Immature natural killer cell (primary cell): ENCODE data around the gene CADM4. TPM values are rescaled to one million over a fixed set of nuclear protein-coding genes. Genes with fewer than 3 reads are reported as not detected.
A peak's percentile ranks its signal among the peaks of the same experiment; 100 is the strongest.
"Not testable (repeated sequence)": the region's sequence is repeated elsewhere in the genome, so short reads cannot be mapped to it uniquely, and the experiment has no call there.

Experiments used
- DNase-seq, 3 donors: peaks; one replicate each; pipeline ENCODE4 v3.0.0; 2022; ENCODE audit warnings: mixed read lengths in 1 of 3
- H3K27ac Mint-ChIP-seq, 6 donors: one replicate each; pipeline ENCODE4 v1.8.0; 2020; ENCODE audit warnings: mixed read lengths in 6 of 6, mild to moderate bottlenecking in 5 of 6, inconsistent platforms in 4 of 6, moderate library complexity in 3 of 6
- H3K27me3 Mint-ChIP-seq, 3 donors: one replicate each; pipeline ENCODE4 v1.8.0; 2020 to 2021; ENCODE audit warnings: low read depth in 3 of 3, mild to moderate bottlenecking in 3 of 3, mixed read lengths in 3 of 3, moderate library complexity in 3 of 3, inconsistent platforms in 1 of 3
- H3K36me3 Mint-ChIP-seq, 3 donors: one replicate each; pipeline ENCODE4 v1.8.0; 2020; ENCODE audit warnings: mixed read lengths in 3 of 3, inconsistent platforms in 2 of 3, mild to moderate bottlenecking in 2 of 3
- H3K4me1 Mint-ChIP-seq, 2 donors: one replicate each; pipeline ENCODE4 v1.8.0; 2020; ENCODE audit warnings: inconsistent platforms in 2 of 2, mild to moderate bottlenecking in 2 of 2, mixed read lengths in 2 of 2, moderate library complexity in 1 of 2
- H3K4me3 Mint-ChIP-seq, 5 donors: one replicate each; pipeline ENCODE4 v1.8.0; 2020; ENCODE audit warnings: mild to moderate bottlenecking in 5 of 5, mixed read lengths in 5 of 5, inconsistent platforms in 3 of 5, moderate library complexity in 3 of 5
- H3K9me3 Mint-ChIP-seq, 6 donors: one replicate each; pipeline ENCODE4 v1.8.0; 2020; ENCODE audit warnings: mild to moderate bottlenecking in 6 of 6, mixed read lengths in 6 of 6, inconsistent platforms in 4 of 6, moderate library complexity in 3 of 6
- polyA plus RNA-seq, 3 donors: library from polyadenylated mRNA; unstranded; fragments of 300-500 nt; fragmentation: Illumina TruSeq; gene quantifications; one replicate each; pipeline ENCODE4 v1.2.3, GENCODE V29; 2021

Gene CADM4
- polyA plus RNA-seq, 3 donors from 2014 or later = 0.10 TPM; not detected in 2

GRCh38 chr19:43591904-43592772 is 47.5 kb downstream of the CADM4 start:
- Mint-ChIP-seq H3K4me1 (peaks cover 31 to 40% of the 10 kb centered on the region in 2 donors), H3K27me3 (peaks cover 9 to 16% (median 11%) of the 10 kb centered on the region in 3 donors), H3K27ac (no peak overlapping the region), H3K9me3 (no peaks in the 10 kb centered on the region), H3K4me3 (no peak overlapping the region), H3K36me3 (peaks cover 0 to 13% (median 0%) of the 10 kb centered on the region in 3 donors)
- DNase-seq = no peak

GRCh38 chr19:43589678-43590077 is 50.0 kb downstream of the CADM4 start:
- peaks cover 0 to 19% (median 4%) of the 10 kb centered on the region in 3 donors for H3K36me3 Mint-ChIP-seq
- H3K27ac Mint-ChIP-seq = peak overlapping the region in 5 of 6 donors; percentile 14 to 81 (median 74)
- no peak for DNase-seq

GRCh38 chr19:43589277-43589676 is 50.4 kb downstream of the CADM4 start:
- H3K27me3 Mint-ChIP-seq = peaks cover 0 to 5% (median 4%) of the 10 kb centered on the region in 3 donors
- no peak overlapping the region for H3K4me3 Mint-ChIP-seq
- no peaks in the 10 kb centered on the region for H3K9me3 Mint-ChIP-seq
- H3K4me1 Mint-ChIP-seq = peaks cover 12 to 21% of the 10 kb centered on the region in 2 donors
- peaks cover 0 to 19% (median 4%) of the 10 kb centered on the region in 3 donors for H3K36me3 Mint-ChIP-seq
- peak overlapping the region in 4 of 6 donors; percentile 14 to 76 (median 59) for H3K27ac Mint-ChIP-seq
- DNase-seq = no peak

More at GRCh38 chr19:43589678-43590077, 50.0 kb downstream of the CADM4 start:
- peaks cover 13 to 18% of the 10 kb centered on the region in 2 donors for H3K4me1 Mint-ChIP-seq
- peaks cover 0 to 5% (median 4%) of the 10 kb centered on the region in 3 donors for H3K27me3 Mint-ChIP-seq
- H3K4me3 Mint-ChIP-seq = no peak overlapping the region
- no peaks in the 10 kb centered on the region for H3K9me3 Mint-ChIP-seq

- not testable (repeated sequence) for DNase-seq, H3K27ac Mint-ChIP-seq, H3K9me3 Mint-ChIP-seq, H3K4me3 Mint-ChIP-seq, H3K27me3 Mint-ChIP-seq
- Mint-ChIP-seq H3K4me1 (peaks cover 10 to 14% of the 10 kb centered on the region in 2 donors), H3K36me3 (peaks cover 0 to 12% (median 4%) of the 10 kb centered on the region in 3 donors)
Measured at GRCh38 chr19:43587029-43587428, 52.6 kb downstream of the CADM4 start.

- H3K4me3 Mint-ChIP-seq = no peak overlapping the region
- peaks cover 10 to 14% of the 10 kb centered on the region in 2 donors for H3K4me1 Mint-ChIP-seq
- no peak for DNase-seq
- peaks cover 0 to 12% (median 4%) of the 10 kb centered on the region in 3 donors for H3K36me3 Mint-ChIP-seq
- H3K27me3 Mint-ChIP-seq = peaks cover 0 to 4% (median 0%) of the 10 kb centered on the region in 3 donors
- no peaks in the 10 kb centered on the region for H3K9me3 Mint-ChIP-seq
- peak overlapping the region in 2 of 6 donors; percentile 4 to 9 for H3K27ac Mint-ChIP-seq
Measured at GRCh38 chr19:43586346-43586745, 53.3 kb downstream of the CADM4 start.

GRCh38 chr19:43584484-43584883 is 55.2 kb downstream of the CADM4 start:
- DNase-seq = no peak
- H3K27ac Mint-ChIP-seq = peak overlapping the region; percentile 60 to 93 (median 78)
- H3K36me3 Mint-ChIP-seq = peaks cover 0 to 5% (median 4%) of the 10 kb centered on the region in 3 donors
- H3K27me3 Mint-ChIP-seq = peaks cover 0 to 4% (median 4%) of the 10 kb centered on the region in 3 donors
- no peaks in the 10 kb centered on the region for H3K9me3 Mint-ChIP-seq
- no peak overlapping the region for H3K4me3 Mint-ChIP-seq
- peaks cover 13 to 14% of the 10 kb centered on the region in 2 donors for H3K4me1 Mint-ChIP-seq

GRCh38 chr19:43582495-43582894 is 57.2 kb downstream of the CADM4 start:
- Mint-ChIP-seq H3K4me3 (no peak overlapping the region), H3K27me3 (peaks cover 2 to 9% (median 6%) of the 10 kb centered on the region in 3 donors), H3K27ac (peak overlapping the region in 2 of 6 donors; percentile 31 to 32), H3K4me1 (peaks cover 13 to 17% of the 10 kb centered on the region in 2 donors), H3K9me3 (no peaks in the 10 kb centered on the region), H3K36me3 (peaks cover 0 to 5% (median 4%) of the 10 kb centered on the region in 3 donors)
- DNase-seq = no peak

GRCh38 chr19:43581467-43581866 is 58.2 kb downstream of the CADM4 start:
- peaks cover 2 to 9% (median 8%) of the 10 kb centered on the region in 3 donors for H3K27me3 Mint-ChIP-seq
- peaks cover 16 to 20% of the 10 kb centered on the region in 2 donors for H3K4me1 Mint-ChIP-seq
- peak overlapping the region in 1 of 5 donors; percentile 45 for H3K4me3 Mint-ChIP-seq
- H3K9me3 Mint-ChIP-seq = no peaks in the 10 kb centered on the region
- no peak for DNase-seq
- peak overlapping the region in 2 of 6 donors; percentile 31 to 60 for H3K27ac Mint-ChIP-seq
- peaks cover 0 to 5% (median 4%) of the 10 kb centered on the region in 3 donors for H3K36me3 Mint-ChIP-seq

- H3K27me3 Mint-ChIP-seq = peaks cover 9 to 13% (median 13%) of the 10 kb centered on the region in 3 donors
- no peaks in the 10 kb centered on the region for H3K36me3 Mint-ChIP-seq
- H3K9me3 Mint-ChIP-seq = no peaks in the 10 kb centered on the region
- H3K4me3 Mint-ChIP-seq = peak overlapping the region in 4 of 5 donors; percentile 12 to 74 (median 42)
- peak overlapping the region in 4 of 6 donors; percentile 17 to 89 (median 50) for H3K27ac Mint-ChIP-seq
- no peak for DNase-seq
- peaks cover 30 to 33% of the 10 kb centered on the region in 2 donors for H3K4me1 Mint-ChIP-seq
Measured at GRCh38 chr19:43578787-43579186, 60.9 kb downstream of the CADM4 start.

GRCh38 chr19:43575955-43576878 is 63.4 kb downstream of the CADM4 start:
- Mint-ChIP-seq H3K4me3 (peak overlapping the region; percentile 52 to 97 (median 84)), H3K27ac (peak overlapping the region; percentile 88 to 99 (median 98)), H3K36me3 (peaks cover 0 to 5% (median 0%) of the 10 kb centered on the region in 3 donors), H3K9me3 (no peaks in the 10 kb centered on the region), H3K27me3 (peaks cover 9 to 15% (median 14%) of the 10 kb centered on the region in 3 donors), H3K4me1 (peaks cover 41 to 43% of the 10 kb centered on the region in 2 donors)
- peak in 1 of 3 donors; percentile 19 for DNase-seq

GRCh38 chr19:43575156-43575950 is 64.3 kb downstream of the CADM4 start, which contains the start of the genes PINLYP and XRCC1:
TSS of gene PINLYP (plus strand) at chr19:43575801. CDS start at chr19:43577192, 1,391 bp downstream.
TSS of gene XRCC1 (minus strand) at chr19:43575527. CDS start at chr19:43575458, 69 bp downstream.
- H3K27me3 Mint-ChIP-seq = peaks cover 9 to 17% (median 15%) of the 10 kb centered on the region in 3 donors
- H3K4me3 Mint-ChIP-seq = peak within 1 kb of the TSS; percentile 96 to 97 (median 96)
- DNase-seq = peak; percentile 94 to 97 (median 96)
- peaks cover 45 to 47% of the 10 kb centered on the region in 2 donors for H3K4me1 Mint-ChIP-seq
- no peaks in the 10 kb centered on the region for H3K9me3 Mint-ChIP-seq
- H3K36me3 Mint-ChIP-seq = peaks cover 0 to 5% (median 0%) of the 10 kb centered on the region in 3 donors
- H3K27ac Mint-ChIP-seq = peak within 1 kb of the TSS; percentile 97 to 99 (median 98)

- peak overlapping the region; percentile 96 to 97 (median 96) for H3K4me3 Mint-ChIP-seq
- H3K4me1 Mint-ChIP-seq = peaks cover 43 to 46% of the 10 kb centered on the region in 2 donors
- no peaks in the 10 kb centered on the region for H3K9me3 Mint-ChIP-seq
- DNase-seq = no peak
- H3K27me3 Mint-ChIP-seq = peaks cover 9 to 15% (median 13%) of the 10 kb centered on the region in 3 donors
- peak overlapping the region; percentile 97 to 99 (median 98) for H3K27ac Mint-ChIP-seq
- peaks cover 0 to 5% (median 0%) of the 10 kb centered on the region in 3 donors for H3K36me3 Mint-ChIP-seq
Measured at GRCh38 chr19:43574424-43575155, 65.1 kb downstream of the CADM4 start.
